Sigmoid colon (tissue), 7 donors: ENCODE data around the gene SPATS2L. TPM values are rescaled to one million over a fixed set of nuclear protein-coding genes. Genes with fewer than 3 reads are reported as not detected.

Source experiments
- DNase-seq: peaks from one replicate; pipeline ENCODE4 v3.0.0-alpha.2; 2019
- H3K27ac ChIP-seq, 4 donors: fragments of 200-600 bp; sonication (generic); one replicate each; pipeline ENCODE4 v1.5.1; 2016 to 2019; ENCODE audit warnings: mild to moderate bottlenecking in 1 of 4
- H3K27me3 ChIP-seq, 3 donors: fragments of 200-600 bp; sonication (generic); one replicate each; pipeline ENCODE4 v1.5.1; 2019; ENCODE audit warnings: mild to moderate bottlenecking in 1 of 3
- H3K36me3 ChIP-seq, 4 donors: fragments of 200-600 bp; sonication (generic); one replicate each; pipeline ENCODE4 v1.5.1; 2016 to 2019
- H3K4me1 ChIP-seq, 4 donors: fragments of 200-600 bp; sonication (generic); one replicate each; pipeline ENCODE4 v1.5.1; 2017 to 2019
- H3K4me3 ChIP-seq, 4 donors: fragments of 200-600 bp; sonication (generic); one replicate each; pipeline ENCODE4 v1.5.1; 2017 to 2019; ENCODE audit warnings: mild to moderate bottlenecking in 2 of 4, moderate library complexity in 1 of 4
- H3K9me3 ChIP-seq, 4 donors: fragments of 200-600 bp in 3 of 4; sonication (generic) in 3 of 4; one replicate each; pipeline versions ENCODE4 v1.5.1 to v1.6.1; 2013 to 2019
- EP300 ChIP-seq, 4 donors: sonication (generic); formaldehyde crosslinking; IDR thresholded peaks; one replicate each; pipeline ENCODE4 v1.6.1; 2017; ENCODE audit warnings: antibody characterized with exemption in 4 of 4
- POLR2A ChIP-seq, 2 donors: fragments of 450-650 bp; IDR thresholded peaks; one replicate each; pipeline ENCODE4 v1.6.1; 2016; ENCODE audit warnings: antibody characterized with exemption in 2 of 2, mild to moderate bottlenecking in 2 of 2, moderate library complexity in 2 of 2
- POLR2AphosphoS5 ChIP-seq, 4 donors: sonication (generic); formaldehyde crosslinking; IDR thresholded peaks; one replicate each; pipeline ENCODE4 v1.6.1; 2017; ENCODE audit warnings: antibody characterized with exemption in 4 of 4
- WGBS, 2 donors: extraction: QIAGEN DNeasy Blood & Tissue Kit; methylation state at CpG; one replicate each; pipeline ENCODE4 v1.1.7; 2013; 5-methylcytosine and 5-hydroxymethylcytosine counted together
- intact Hi-C: fragments of 100-400 bp; cut with DNase I; formaldehyde crosslinking; loops from one replicate; pipeline ENCODE4 v1.15.1; 2023
- polyA plus RNA-seq, 3 donors: library from polyadenylated mRNA; stranded (reverse); fragments of 200-250 nt; gene quantifications; one replicate each; pipeline ENCODE4 v1.2.3, GENCODE V29; 2013
- total RNA-seq, 4 donors: library from RNA; depleted of rRNA; stranded (reverse); fragments of >200 nt; gene quantifications; one replicate each; pipeline ENCODE4 v1.1.0, GENCODE V29; 2016
- TF ChIP-seq, protein P1 (sequence below), 4 experiments: fragments of 450-650 bp in 3 of 4; fragments of 200-600 bp in 1 of 4; IDR thresholded peaks; one replicate each; pipeline ENCODE4 v1.5.1; 2016 to 2019; ENCODE audit warnings: antibody characterized with exemption in 4 of 4, mild to moderate bottlenecking in 3 of 4, moderate library complexity in 2 of 4
- donor health status: healthy with polysubstance abuse.
- donor health status: Bipolar disorder and iron deficiency.
- donor health status: healthy.

Gene SPATS2L
- total and polyA plus RNA-seq, 7 donors: 63.5 to 305 (median 104) TPM

- H3K27me3 ChIP-seq: no peaks in the 10 kb centered on the region
- intact Hi-C loops: loop anchor here (5.0 kb wide), 5 partner anchors 42 to 323 kb away; no protein-coding TSS in a partner anchor
- TF ChIP-seq POLR2AphosphoS5 (IDR thresholded peaks at IDR 0.05) (no peak), POLR2A (IDR thresholded peaks at IDR 0.05) (no peak), EP300 (IDR thresholded peaks at IDR 0.05) (no peak)
- TF ChIP-seq, protein P1, sequence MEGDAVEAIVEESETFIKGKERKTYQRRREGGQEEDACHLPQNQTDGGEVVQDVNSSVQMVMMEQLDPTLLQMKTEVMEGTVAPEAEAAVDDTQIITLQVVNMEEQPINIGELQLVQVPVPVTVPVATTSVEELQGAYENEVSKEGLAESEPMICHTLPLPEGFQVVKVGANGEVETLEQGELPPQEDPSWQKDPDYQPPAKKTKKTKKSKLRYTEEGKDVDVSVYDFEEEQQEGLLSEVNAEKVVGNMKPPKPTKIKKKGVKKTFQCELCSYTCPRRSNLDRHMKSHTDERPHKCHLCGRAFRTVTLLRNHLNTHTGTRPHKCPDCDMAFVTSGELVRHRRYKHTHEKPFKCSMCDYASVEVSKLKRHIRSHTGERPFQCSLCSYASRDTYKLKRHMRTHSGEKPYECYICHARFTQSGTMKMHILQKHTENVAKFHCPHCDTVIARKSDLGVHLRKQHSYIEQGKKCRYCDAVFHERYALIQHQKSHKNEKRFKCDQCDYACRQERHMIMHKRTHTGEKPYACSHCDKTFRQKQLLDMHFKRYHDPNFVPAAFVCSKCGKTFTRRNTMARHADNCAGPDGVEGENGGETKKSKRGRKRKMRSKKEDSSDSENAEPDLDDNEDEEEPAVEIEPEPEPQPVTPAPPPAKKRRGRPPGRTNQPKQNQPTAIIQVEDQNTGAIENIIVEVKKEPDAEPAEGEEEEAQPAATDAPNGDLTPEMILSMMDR (IDR thresholded peaks at IDR 0.05): no peak
- no peaks in the 10 kb centered on the region for H3K36me3 ChIP-seq
- peak overlapping the region; percentile 92 to 95 (median 93) for H3K27ac ChIP-seq
- DNase-seq: peak; percentile 75
- no peaks in the 10 kb centered on the region for H3K9me3 ChIP-seq
- WGBS, 2 donors: 3 to 5% methylated on average over 14 of the region's 14 CpGs
- H3K4me1 ChIP-seq: peaks cover 0 to 37% (median 20%) of the 10 kb centered on the region in 4 donors
- H3K4me3 ChIP-seq: peak overlapping the region; percentile 77 to 98 (median 90)
Observed at GRCh38 chr2:200305797-200306195, 697 bp upstream of the SPATS2L start.

GRCh38 chr2:200306931-200307723 lies 634 bp downstream of the SPATS2L start:
- H3K4me1 ChIP-seq: peaks cover 0 to 50% (median 34%) of the 10 kb centered on the region in 4 donors
- H3K4me3 ChIP-seq: peak overlapping the region; percentile 77 to 98 (median 90)
- intact Hi-C loops: loop anchor here (5.0 kb wide), 5 partner anchors 40 to 325 kb away; no protein-coding TSS in a partner anchor
- TF ChIP-seq POLR2AphosphoS5 (IDR thresholded peaks at IDR 0.05): peak in 3 of 4 donors; percentile 38 to 57 (median 50)
- TF ChIP-seq, protein P1 (IDR thresholded peaks at IDR 0.05): no peak
- TF ChIP-seq POLR2A (IDR thresholded peaks at IDR 0.05): peak in 1 of 2 donors; percentile 14
- TF ChIP-seq EP300 (IDR thresholded peaks at IDR 0.05): no peak
- WGBS, 2 donors: 0 to 1% methylated on average over 120 of the region's 120 CpGs
- H3K9me3 ChIP-seq: no peaks in the 10 kb centered on the region
- no peaks in the 10 kb centered on the region for H3K27me3 ChIP-seq
- peak overlapping the region; percentile 92 to 95 (median 93) for H3K27ac ChIP-seq
- DNase-seq: peak; percentile 70
- no peaks in the 10 kb centered on the region for H3K36me3 ChIP-seq

- H3K36me3 ChIP-seq: no peaks in the 10 kb centered on the region
- intact Hi-C loops: loop anchor here (5.0 kb wide), 5 partner anchors 39 to 326 kb away; no protein-coding TSS in a partner anchor
- peak overlapping the region; percentile 77 to 98 (median 90) for H3K4me3 ChIP-seq
- H3K4me1 ChIP-seq: peaks cover 0 to 58% (median 41%) of the 10 kb centered on the region in 4 donors
- no peak for DNase-seq
- TF ChIP-seq POLR2AphosphoS5 (IDR thresholded peaks at IDR 0.05): no peak
- TF ChIP-seq, protein P1 (IDR thresholded peaks at IDR 0.05): no peak
- TF ChIP-seq EP300 (IDR thresholded peaks at IDR 0.05): no peak
- no peak for TF ChIP-seq POLR2A (IDR thresholded peaks at IDR 0.05)
- H3K9me3 ChIP-seq: no peaks in the 10 kb centered on the region
- H3K27ac ChIP-seq: peak overlapping the region; percentile 92 to 95 (median 93)
- no peaks in the 10 kb centered on the region for H3K27me3 ChIP-seq
- WGBS, 2 donors: 4 to 9% methylated on average over 20 of the region's 20 CpGs
Observed at GRCh38 chr2:200307724-200308545, 1.4 kb downstream of the SPATS2L start.

GRCh38 chr2:200308546-200309295 lies 2.2 kb downstream of the SPATS2L start:
- 53 to 67% methylated on average over 5 of the region's 5 CpGs for WGBS, 2 donors
- TF ChIP-seq, protein P1 (IDR thresholded peaks at IDR 0.05): no peak
- no peak for TF ChIP-seq POLR2A (IDR thresholded peaks at IDR 0.05)
- no peak for TF ChIP-seq POLR2AphosphoS5 (IDR thresholded peaks at IDR 0.05)
- TF ChIP-seq EP300 (IDR thresholded peaks at IDR 0.05): no peak
- Histone ChIP-seq H3K27me3 (no peaks in the 10 kb centered on the region), H3K36me3 (no peaks in the 10 kb centered on the region), H3K9me3 (no peaks in the 10 kb centered on the region), H3K4me1 (peaks cover 0 to 64% (median 44%) of the 10 kb centered on the region in 4 donors), H3K27ac (peak overlapping the region; percentile 92 to 95 (median 93)), H3K4me3 (peak overlapping the region in 3 of 4 donors; percentile 84 to 98 (median 96))
- no peak for DNase-seq
- intact Hi-C loops: loop anchor here (5.0 kb wide), 5 partner anchors 39 to 326 kb away; no protein-coding TSS in a partner anchor
